Measurements from ENCODE around the gene GATA5. TPM values are rescaled to one million over a fixed set of nuclear protein-coding genes. Genes with fewer than 3 reads are reported as not detected.

Gene GATA5
- total RNA-seq, 1 donor from 2014 or later, result not detected

DNA sequence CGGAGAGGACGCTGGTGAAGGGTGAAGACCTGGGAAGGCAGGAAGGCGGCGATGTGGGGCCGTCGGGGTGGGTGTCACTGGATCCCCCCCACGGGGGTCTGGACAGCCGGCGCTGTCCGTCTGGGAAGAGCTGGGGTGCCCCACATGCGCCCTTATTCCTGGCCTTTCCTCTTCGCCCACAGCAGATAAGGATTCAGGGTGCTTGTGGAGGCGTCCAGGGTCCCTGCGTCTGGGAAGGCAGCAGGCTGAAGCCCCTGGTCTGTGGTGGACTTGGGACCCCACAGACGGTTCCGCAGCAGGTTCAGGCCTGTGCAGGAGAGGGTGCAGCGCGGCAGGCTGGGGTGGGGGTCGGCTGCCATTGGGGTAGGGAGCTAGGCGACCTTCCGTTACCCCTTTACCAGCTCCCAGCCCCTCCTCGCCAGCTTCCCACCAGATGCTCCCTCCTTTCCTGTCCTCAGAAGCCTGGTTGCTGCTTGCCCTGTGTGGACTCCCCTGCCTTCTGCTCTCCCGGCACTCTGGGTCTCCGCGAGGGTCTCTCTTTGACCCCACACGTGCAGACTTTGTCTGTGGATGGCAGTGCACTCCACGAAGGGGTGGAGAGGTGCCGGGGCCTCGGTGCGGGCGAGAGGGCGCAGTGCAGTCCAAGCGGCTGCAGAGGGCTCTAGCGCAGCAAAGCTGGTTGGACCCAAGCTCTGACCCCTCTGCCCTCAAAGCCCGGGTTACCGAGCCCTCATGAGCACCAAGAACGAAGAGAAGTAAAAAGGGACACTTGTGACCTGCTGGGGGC, 2.1 kb upstream of the GATA5 start:
- no peak overlapping the region for H3K4me3 ChIP-seq (ENCODE audit: low read depth, low read length)
- H3K36me3 ChIP-seq (ENCODE audit: control insufficient read depth, insufficient read depth, low read length), result no peaks in the 10 kb centered on the region
- peaks cover 52% of the 10 kb centered on the region for H3K27me3 ChIP-seq (ENCODE audit: control insufficient read depth, insufficient read depth, low read length)
- TF ChIP-seq, protein P1, sequence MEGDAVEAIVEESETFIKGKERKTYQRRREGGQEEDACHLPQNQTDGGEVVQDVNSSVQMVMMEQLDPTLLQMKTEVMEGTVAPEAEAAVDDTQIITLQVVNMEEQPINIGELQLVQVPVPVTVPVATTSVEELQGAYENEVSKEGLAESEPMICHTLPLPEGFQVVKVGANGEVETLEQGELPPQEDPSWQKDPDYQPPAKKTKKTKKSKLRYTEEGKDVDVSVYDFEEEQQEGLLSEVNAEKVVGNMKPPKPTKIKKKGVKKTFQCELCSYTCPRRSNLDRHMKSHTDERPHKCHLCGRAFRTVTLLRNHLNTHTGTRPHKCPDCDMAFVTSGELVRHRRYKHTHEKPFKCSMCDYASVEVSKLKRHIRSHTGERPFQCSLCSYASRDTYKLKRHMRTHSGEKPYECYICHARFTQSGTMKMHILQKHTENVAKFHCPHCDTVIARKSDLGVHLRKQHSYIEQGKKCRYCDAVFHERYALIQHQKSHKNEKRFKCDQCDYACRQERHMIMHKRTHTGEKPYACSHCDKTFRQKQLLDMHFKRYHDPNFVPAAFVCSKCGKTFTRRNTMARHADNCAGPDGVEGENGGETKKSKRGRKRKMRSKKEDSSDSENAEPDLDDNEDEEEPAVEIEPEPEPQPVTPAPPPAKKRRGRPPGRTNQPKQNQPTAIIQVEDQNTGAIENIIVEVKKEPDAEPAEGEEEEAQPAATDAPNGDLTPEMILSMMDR (IDR thresholded peaks at IDR 0.05; ENCODE audit: insufficient read depth, low read length, severe bottlenecking), result no peak
- FAIRE-seq (no peak), DNase-seq (ENCODE audit: low read depth) (no peak)

DNA sequence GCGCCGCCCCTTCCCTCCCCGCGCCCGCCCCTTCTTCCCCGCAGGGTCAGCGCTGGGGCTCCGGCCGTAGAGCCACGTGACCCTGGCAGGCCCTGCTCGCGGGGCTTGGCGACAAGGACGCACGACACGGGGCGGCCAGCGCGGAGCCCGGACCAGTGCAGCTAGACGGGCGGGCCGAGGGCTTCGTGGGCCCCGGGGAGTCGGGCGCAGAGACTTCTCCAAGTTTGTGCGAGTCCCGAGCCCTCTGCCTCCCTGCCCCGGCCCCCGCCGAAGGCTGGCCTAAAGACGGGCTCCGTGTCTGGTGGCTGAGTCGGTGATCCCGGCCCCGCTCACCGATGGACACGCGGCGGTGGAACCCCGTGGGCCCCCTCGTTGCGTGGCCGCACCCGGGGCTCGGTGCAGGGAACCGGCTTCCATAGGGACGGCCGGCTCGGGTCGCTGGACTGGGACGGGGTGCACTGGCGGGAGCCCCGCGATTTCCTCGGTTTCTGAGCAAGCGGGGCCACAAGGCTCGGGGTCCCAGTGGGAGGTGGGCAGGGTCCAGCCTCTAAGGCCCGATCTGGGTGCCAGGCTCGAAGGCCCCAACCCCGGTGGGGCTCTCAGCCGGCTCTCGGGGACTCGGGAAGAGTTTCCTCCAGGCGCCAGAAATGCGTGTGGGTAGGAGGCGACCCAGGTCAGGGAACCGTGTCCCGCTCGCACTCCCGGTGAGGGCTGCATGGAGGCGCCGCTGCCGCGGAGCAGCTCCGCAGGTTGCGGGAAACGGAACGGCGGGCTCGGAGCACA, 452 bp upstream of the GATA5 start:
- Histone ChIP-seq H3K27me3 (ENCODE audit: control insufficient read depth, insufficient read depth, low read length) (peaks cover 44% of the 10 kb centered on the region), H3K4me3 (ENCODE audit: low read depth, low read length) (no peak overlapping the region), H3K36me3 (ENCODE audit: control insufficient read depth, insufficient read depth, low read length) (no peaks in the 10 kb centered on the region)
- TF ChIP-seq, protein P1 (IDR thresholded peaks at IDR 0.05; ENCODE audit: insufficient read depth, low read length, severe bottlenecking), result no peak
- DNase-seq (ENCODE audit: low read depth), result no peak
- FAIRE-seq, result no peak

DNA sequence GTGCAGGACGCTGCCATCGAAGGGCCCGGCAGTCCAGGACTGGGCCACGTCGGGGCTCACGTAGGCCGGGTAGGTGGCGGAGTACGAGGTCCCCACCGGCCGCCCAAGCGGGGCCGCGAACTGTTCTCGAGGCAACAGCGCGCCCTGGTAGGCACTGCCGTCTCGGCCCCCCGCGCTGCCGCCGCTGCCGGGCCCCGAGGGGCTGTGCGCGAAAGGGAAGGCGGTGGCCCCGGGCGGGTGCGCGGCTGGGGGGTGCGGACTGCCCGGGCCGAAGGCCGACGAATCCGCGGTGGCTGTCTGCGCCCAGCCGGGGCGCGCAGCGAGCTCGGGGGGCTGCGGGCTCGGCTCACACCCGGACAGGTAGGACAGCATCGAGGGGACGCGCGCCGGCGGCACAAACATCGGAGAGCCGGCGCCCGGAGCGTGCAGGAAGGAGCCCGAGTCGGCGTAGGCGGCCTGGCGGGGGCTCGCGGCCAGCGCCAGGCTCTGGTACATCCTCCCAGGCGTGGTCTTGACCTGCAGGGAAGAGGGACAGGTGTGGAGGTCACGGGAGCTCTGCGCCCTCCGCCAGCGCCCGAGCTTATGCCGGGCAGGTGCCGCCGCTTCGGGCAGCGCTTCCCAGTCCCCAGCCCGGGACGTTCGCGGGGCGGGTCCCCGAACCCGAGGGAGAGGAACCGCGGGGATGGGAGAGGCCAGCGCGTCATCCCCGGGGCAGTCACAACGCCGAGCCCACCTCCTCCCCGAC, 596 bp downstream of the GATA5 start:
- DNase-seq (ENCODE audit: low read depth) (no peak), FAIRE-seq (no peak)
- H3K36me3 ChIP-seq (ENCODE audit: control insufficient read depth, insufficient read depth, low read length), result no peaks in the 10 kb centered on the region
- TF ChIP-seq, protein P1 (IDR thresholded peaks at IDR 0.05; ENCODE audit: insufficient read depth, low read length, severe bottlenecking), result no peak
- H3K27me3 ChIP-seq (ENCODE audit: control insufficient read depth, insufficient read depth, low read length), result peaks cover 40% of the 10 kb centered on the region
- no peak overlapping the region for H3K4me3 ChIP-seq (ENCODE audit: low read depth, low read length)

DNA sequence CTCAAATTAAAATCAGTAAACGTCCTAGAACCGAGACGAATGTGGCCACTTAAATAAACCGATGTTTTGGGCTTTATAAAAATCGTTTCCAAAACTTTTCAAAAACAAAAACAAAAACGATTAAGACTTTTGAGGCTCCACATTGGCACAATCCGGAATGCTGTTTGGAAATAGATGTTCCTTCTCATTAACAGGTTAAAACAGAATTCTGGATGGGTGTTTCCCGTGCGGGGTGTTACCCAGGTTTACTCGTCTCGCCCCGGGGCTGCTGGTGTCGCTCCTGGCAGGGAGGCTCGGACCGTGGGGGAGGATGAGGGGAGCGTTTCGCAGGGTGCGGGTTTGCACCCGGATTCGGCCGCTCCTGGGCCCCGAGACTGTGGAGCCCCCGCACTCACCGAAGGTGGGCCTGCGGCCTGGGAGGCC, 1.2 kb downstream of the GATA5 start:
- Histone ChIP-seq H3K36me3 (ENCODE audit: control insufficient read depth, insufficient read depth, low read length) (no peaks in the 10 kb centered on the region), H3K4me3 (ENCODE audit: low read depth, low read length) (no peak overlapping the region), H3K27me3 (ENCODE audit: control insufficient read depth, insufficient read depth, low read length) (peaks cover 38% of the 10 kb centered on the region)
- TF ChIP-seq, protein P1 (IDR thresholded peaks at IDR 0.05; ENCODE audit: insufficient read depth, low read length, severe bottlenecking), result no peak
- DNase-seq (ENCODE audit: low read depth) (no peak), FAIRE-seq (no peak)

DNA sequence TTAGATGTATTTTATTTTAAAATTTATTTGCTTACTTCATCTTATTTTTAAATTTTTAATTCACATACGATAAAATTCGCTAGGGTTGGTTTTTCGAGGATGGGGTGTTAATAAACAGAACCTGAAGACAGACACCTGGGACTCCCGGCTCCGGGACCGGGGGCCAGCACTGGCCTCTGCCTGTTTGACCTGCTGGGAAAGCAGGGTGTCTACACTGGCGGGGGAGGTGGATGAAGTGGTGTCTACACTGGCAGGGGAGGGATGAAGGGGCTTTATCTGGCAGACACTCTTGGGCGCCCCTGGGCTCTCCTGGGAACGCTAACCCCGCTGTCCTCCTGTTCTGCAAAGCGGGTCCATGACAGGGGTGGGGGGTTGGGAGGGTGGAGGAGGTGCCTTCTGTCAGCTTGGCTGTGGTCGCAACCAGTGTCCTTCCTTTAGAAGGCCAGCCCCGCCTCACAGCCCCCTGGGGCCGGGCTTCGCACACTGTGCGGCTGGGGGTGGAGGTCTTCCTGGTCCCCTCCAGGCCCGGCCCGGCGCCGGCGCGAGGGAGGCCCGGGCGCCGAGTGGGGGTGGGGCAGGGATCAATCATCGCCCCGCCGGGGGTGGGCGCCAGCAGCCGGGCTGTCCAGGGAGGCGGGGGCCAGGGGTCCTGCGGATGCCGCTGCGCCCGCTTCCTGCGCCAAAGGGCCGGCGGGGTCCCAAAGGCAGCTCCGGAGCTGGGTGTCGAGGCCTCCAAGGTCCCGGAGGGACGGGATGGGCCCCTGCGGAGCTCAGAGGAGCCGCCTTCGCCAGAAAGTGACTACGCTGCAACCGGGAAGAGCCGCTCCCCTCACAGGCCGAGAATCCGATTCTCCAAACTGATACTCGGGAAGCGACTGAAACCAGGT, 1.8 kb downstream of the GATA5 start:
- Histone ChIP-seq H3K27me3 (ENCODE audit: control insufficient read depth, insufficient read depth, low read length) (peaks cover 34% of the 10 kb centered on the region), H3K36me3 (ENCODE audit: control insufficient read depth, insufficient read depth, low read length) (no peaks in the 10 kb centered on the region), H3K4me3 (ENCODE audit: low read depth, low read length) (no peak overlapping the region)
- no peak for FAIRE-seq
- no peak for DNase-seq (ENCODE audit: low read depth)
- TF ChIP-seq, protein P1 (IDR thresholded peaks at IDR 0.05; ENCODE audit: insufficient read depth, low read length, severe bottlenecking), result no peak

Measured in bronchial epithelial cell (primary cell).